ENCODE results near the gene CAMK1. TPM values are rescaled to one million over a fixed set of nuclear protein-coding genes. Genes with fewer than 3 reads are reported as not detected.

The CAMK1 gene
- total and polyA plus RNA-seq, 9 of the 15 experiments (the other 6 are each of a cell fraction or from before 2014, with no cell fraction given): 0.23 to 10.7 (median 6.0) TPM

- no peak for DNase-seq (ENCODE audit: extremely low read depth in 1 of 4, low spot score in 3 of 4)
- CTCF ChIA-PET (ENCODE audit: low intra/inter-chr PET ratio): no interaction called here
These were observed 33.7 kb upstream of the CAMK1 start for GRCh38 chr3:9803494-9803893.

More at GRCh38 chr3:9803494-9803893, 33.7 kb upstream of the CAMK1 start:
- 0 out of 2 replicates have a peak, but pooled peaks cover under 1% of the 10 kb centered on the region for H4K20me1 ChIP-seq (replicated peaks; ENCODE audit: control insufficient read depth, insufficient read depth, low read length)
- no TSS peak for BruUV-seq (replicated peaks)
- intact Hi-C loops (cut with micrococcal nuclease) (no loop called here), in situ Hi-C loops (cut with MboI) (no loop called here)
- FAIRE-seq (no peak), ATAC-seq (no peak)
- WGBS (ENCODE audit: insufficient coverage, low coverage, missing lambda C conversion rate): 71% methylated on average over 1 of the region's 1 CpG
- no peak for TF ChIP-seq CHCHD3 (CRISPR knock-in tag; IDR thresholded peaks at IDR 0.05)
- no peak for TF ChIP-seq POLR2AphosphoS5 (IDR thresholded peaks at IDR 0.05; ENCODE audit: control insufficient read depth, insufficient read depth, low read depth, low read length)
- TF ChIP-seq SMARCA5 (IDR thresholded peaks at IDR 0.05): no peak
- TF ChIP-seq ZC3H8 (IDR thresholded peaks at IDR 0.05): no peak
- no peak for TF ChIP-seq KLF6 (CRISPR knock-in tag; IDR thresholded peaks at IDR 0.05; ENCODE audit: borderline replicate concordance)
- no peak for TF ChIP-seq PHF8 (IDR thresholded peaks at IDR 0.05; ENCODE audit: borderline replicate concordance, low read length)
- no peak for TF ChIP-seq ZBTB17 (CRISPR knock-in tag; IDR thresholded peaks at IDR 0.05)
- no peak for TF ChIP-seq MTA2 (IDR thresholded peaks at IDR 0.05; ENCODE audit: low read depth)
- TF ChIP-seq HDAC1 (IDR thresholded peaks at IDR 0.05): no peak
- no peak for TF ChIP-seq TAL1 (IDR thresholded peaks at IDR 0.05)
- no peak for TF ChIP-seq MAX (CRISPR knock-in tag; IDR thresholded peaks at IDR 0.05)
- TF ChIP-seq HMG20B (CRISPR knock-in tag; IDR thresholded peaks at IDR 0.05): no peak
- no peak for TF ChIP-seq ZNF431 (CRISPR knock-in tag; IDR thresholded peaks at IDR 0.05)
- no peak for TF ChIP-seq MXI1 (IDR thresholded peaks at IDR 0.05; ENCODE audit: low read depth, low read length)
- no peak for TF ChIP-seq MCM2 (IDR thresholded peaks at IDR 0.05; ENCODE audit: low read depth)
- TF ChIP-seq STAT5B (CRISPR knock-in tag; IDR thresholded peaks at IDR 0.05): no peak
- TF ChIP-seq PRPF4 (IDR thresholded peaks at IDR 0.05; ENCODE audit: insufficient read depth, low read depth, low read length, poor library complexity, severe bottlenecking): no peak
- H3K4me2 ChIP-seq (ENCODE audit: insufficient read depth, low read length): no peak overlapping the region
- POLR2A ChIA-PET: interaction anchor here (0.6 to 6.7 kb wide), 7 partner anchors 11 to 418 kb away, joined by 3 to 49 read pairs (median 3); partner anchors contain the start of genes ARPC4 and TADA3
- H3K79me2 ChIP-seq (ENCODE audit: control insufficient read depth, insufficient read depth, low read length): no peaks in the 10 kb centered on the region
- H3K4me3 ChIP-seq: no peak overlapping the region
- no peak overlapping the region for H3K27ac ChIP-seq (ENCODE audit: extremely low read depth, low read depth, low read length)
- no peaks in the 10 kb centered on the region for H3K9me3 ChIP-seq (replicated peaks; ENCODE audit: control insufficient read depth, insufficient read depth, low read depth, low read length)
- no peaks in the 10 kb centered on the region for H3K27me3 ChIP-seq (ENCODE audit: control insufficient read depth in 2 of 2, insufficient read depth in 2 of 2, low read length in 2 of 2)
- peaks cover 2% of the 10 kb centered on the region for H3K9me1 ChIP-seq (ENCODE audit: control insufficient read depth, insufficient read depth, low read length)
- no peak overlapping the region for H3K9ac ChIP-seq (ENCODE audit: insufficient read depth in 1 of 2, low read depth in 2 of 2, low read length in 2 of 2)
- peaks cover 0 to 4% of the 10 kb centered on the region in 2 experiments; a peak in 2 of 5 replicates for H3K4me1 ChIP-seq (replicated peaks in 1 of 2; ENCODE audit: control insufficient read depth in 2 of 2, insufficient read depth in 2 of 2, low read length in 2 of 2)
- H2AFZ ChIP-seq (ENCODE audit: low read depth, low read length): no peak overlapping the region
- H3K36me3 ChIP-seq (ENCODE audit: control insufficient read depth, insufficient read depth, low read length): peaks cover 92% of the 10 kb centered on the region
